Measurements from ENCODE around the gene NXPE4.

DNA sequence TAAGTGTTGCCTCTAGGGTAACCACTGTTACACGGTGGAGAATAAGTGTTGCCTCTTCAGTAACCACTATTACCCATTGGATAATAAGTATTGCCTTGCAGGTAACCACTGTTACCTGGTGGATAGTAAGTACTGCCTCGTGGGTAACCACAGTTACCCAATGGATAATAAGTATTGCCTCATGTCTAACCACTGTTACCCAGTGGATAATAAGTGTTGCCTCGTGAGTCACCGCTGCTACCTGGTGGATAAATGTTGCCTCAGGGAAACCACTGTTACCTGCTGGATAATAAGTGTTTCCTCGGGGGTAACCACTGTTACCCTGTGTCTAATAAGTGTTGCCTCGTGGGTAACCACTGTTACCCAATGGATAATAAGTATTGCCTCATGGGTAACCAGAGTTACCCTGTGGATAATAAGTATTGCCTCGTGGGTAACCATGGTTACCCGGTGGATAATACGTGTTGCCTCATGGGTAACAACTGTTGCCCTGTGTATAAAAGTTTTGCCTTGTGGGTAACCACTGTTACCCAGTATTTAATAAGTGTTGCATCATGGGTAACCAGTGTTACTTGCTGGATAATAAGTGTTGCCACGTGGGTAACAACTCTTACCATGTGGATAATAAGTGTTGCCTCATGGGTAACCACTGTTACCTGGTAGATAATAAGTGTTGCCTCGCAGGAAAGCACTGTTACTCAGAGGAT is 12.3 kb upstream of the NXPE4 start:
- TF ChIP-seq POLR2A (IDR thresholded peaks at IDR 0.05; ENCODE audit: low read depth) (no peak), POLR2AphosphoS5 (IDR thresholded peaks at IDR 0.05) (no peak)
- TF ChIP-seq, protein P1, sequence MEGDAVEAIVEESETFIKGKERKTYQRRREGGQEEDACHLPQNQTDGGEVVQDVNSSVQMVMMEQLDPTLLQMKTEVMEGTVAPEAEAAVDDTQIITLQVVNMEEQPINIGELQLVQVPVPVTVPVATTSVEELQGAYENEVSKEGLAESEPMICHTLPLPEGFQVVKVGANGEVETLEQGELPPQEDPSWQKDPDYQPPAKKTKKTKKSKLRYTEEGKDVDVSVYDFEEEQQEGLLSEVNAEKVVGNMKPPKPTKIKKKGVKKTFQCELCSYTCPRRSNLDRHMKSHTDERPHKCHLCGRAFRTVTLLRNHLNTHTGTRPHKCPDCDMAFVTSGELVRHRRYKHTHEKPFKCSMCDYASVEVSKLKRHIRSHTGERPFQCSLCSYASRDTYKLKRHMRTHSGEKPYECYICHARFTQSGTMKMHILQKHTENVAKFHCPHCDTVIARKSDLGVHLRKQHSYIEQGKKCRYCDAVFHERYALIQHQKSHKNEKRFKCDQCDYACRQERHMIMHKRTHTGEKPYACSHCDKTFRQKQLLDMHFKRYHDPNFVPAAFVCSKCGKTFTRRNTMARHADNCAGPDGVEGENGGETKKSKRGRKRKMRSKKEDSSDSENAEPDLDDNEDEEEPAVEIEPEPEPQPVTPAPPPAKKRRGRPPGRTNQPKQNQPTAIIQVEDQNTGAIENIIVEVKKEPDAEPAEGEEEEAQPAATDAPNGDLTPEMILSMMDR (IDR thresholded peaks at IDR 0.05), result no peak
